CD4-positive, alpha-beta T cell treated with Interferon alpha-2 for 1 hour (primary cell): ENCODE results near the gene SDR9C7.
"Not testable (repeated sequence)": the region's sequence is repeated elsewhere in the genome, so short reads cannot be mapped to it uniquely, and the experiment has no call there.

ENCODE experiments used
- DNase-seq, 2 donors: peaks; one replicate each; pipeline ENCODE4 v3.0.0-alpha.2; 2020 to 2022

SDR9C7 gene

DNA sequence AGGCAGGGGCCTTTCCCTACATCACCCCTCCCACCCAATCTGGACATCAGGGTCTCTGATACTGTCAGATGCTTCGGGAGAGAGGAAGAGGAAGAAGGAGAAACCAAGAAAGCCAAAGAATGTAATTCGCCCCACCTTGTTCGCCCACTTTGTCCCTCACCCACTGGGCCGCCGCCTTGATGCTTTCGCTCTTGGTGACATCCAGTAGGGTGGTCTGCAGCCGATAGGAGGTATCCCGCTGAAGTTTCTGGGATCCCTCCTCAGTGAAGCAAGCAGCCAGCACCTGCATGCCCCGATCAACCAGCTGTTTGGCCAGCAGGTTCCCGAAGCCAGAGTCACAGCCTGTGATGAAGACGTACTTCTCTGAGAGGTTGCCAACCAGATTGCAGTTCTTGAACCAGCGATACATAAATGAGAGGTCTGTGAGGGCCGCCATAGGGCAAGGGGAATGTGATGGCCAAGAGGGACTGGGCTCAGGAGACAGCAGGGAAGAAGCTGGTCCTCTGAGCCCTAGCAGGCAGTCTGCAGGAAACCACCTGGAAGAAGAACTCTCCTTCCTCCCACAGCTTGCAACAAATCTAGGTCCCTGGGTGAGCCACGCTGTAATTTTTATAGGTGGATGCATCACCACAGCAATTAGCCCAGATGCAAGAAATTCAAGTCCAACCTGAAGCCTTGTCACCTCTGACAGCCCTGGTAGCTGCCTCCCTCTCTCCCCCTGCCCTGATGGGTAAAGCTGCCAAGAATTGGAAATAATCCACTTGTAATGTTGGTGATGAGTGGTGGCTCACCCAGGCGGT, at the start of gene SDR9C7:
SDR9C7 (minus strand) TSS at position 583 of the 800 bp plus-strand sequence; CDS start at position 436, 147 bp downstream.
- DNase-seq, result no peak

DNA sequence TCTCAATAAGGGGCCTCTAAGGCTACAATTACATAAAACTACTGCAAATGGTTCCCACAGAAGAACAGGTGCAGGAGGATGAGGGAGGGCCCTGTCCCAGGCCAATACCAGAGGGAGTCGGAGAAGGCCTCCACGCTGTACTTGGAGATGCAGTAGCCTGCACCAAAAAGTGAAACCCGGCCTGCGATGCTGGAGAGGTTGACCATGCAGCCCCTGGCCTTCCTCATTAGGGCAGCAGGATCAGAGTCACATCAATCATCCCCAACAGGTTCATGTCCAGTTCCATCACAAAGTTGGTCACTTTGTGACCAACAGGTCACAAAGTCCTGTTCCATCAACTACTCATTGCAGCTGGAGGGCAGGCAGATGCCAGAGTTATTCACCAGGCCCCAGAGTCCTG, 49.2 kb upstream of the SDR9C7 start:
- no peak for DNase-seq

DNA sequence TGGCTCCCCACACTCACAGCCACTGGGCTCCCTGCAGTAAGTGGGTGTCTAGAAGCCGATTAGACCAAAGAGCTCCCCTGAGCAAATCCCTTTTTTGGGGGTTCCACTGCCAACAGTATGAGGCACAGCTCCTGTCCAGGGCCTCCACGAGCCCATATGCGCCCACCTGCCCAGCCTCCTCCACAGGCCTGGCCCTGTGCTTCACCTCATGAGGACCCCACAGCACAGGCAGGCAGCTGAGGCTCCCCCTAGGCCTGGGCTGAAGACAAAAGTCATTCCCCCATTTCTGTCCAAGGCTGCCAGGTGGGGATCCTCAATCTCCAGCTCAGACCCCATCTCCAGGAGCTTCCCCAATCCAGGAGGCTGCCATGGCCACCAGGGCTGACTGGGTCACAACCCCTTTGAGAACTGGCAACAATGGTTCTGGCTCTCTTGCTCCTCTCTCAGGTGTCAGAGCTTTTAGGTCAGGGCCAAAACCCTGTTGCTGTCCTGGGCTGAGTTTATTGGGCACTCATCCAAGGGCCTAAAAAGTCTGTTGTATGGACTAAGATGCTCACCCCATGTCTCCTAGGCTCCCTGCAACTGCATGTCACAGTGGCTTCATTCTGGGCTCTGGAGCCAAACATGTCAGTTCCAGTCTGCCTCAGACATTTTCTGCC, 48.5 kb upstream of the SDR9C7 start:
- not testable (repeated sequence) for DNase-seq

DNA sequence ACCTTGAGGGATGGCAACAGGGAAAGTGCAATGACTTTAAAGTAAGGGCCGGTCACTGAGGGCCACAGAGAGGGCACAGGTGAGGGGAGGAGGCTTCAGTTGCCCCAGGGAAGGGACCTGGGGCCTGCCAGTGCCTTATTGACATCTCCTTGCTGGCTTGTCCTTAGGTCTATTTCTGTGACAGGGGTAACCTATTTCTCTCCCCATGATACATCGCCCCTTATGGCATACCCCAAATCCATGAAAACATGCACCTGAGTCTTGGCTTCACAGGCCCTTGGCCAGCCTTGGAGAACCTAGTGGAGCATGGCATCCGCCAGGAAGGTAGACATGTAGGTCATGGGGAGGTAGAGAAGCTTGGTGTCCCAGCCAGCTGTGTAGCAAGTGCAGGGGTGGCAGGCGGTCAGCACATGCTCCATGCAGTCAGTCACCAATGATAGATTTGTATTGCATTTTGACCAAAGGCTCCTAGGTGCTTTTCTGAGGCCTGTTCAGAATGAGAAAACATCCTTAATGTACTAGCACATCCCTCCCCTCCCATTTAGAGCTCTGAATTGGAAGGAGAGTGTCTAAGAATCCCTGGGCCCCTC, 46.8 kb upstream of the SDR9C7 start:
- no peak for DNase-seq

DNA sequence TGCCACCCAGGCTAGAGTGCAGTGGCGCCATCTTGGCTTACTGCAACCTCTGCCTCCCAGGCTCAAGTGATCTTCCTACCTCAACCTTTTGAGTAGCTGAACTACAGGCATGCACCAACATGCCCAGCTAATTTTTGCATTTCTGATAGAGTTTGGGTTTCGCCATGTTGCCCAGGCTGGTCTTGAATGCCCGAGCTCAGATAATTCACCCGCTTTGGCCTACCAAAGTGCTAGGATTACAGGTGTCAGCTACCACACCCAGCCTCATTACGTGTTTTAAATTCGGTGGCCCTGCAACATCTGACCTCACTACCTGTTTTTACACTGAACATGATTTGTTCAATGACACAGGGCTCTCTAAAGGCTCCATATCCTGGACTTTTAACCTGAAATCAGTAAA, 46.1 kb upstream of the SDR9C7 start:
- DNase-seq, result no peak

DNA sequence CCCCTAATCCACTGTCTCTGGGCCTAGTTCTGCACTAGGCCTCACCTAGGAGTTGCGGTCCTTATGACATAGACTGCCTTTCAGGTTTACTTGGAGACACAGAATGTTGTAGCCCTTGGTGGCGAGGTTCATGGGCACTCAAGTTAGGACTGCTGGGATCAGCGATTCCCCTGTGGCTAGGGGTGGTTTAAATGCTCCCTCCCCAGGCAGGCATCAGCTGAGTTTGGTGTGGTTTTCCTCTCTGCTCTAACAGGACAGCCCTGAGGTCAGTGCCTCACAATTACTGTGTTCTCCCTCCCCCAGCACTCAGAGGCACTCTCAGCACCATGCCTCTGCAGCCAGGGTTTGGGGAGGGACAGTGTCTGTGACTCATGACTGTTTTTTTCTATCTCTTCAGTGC, 45.4 kb upstream of the SDR9C7 start:
- no peak for DNase-seq

DNA sequence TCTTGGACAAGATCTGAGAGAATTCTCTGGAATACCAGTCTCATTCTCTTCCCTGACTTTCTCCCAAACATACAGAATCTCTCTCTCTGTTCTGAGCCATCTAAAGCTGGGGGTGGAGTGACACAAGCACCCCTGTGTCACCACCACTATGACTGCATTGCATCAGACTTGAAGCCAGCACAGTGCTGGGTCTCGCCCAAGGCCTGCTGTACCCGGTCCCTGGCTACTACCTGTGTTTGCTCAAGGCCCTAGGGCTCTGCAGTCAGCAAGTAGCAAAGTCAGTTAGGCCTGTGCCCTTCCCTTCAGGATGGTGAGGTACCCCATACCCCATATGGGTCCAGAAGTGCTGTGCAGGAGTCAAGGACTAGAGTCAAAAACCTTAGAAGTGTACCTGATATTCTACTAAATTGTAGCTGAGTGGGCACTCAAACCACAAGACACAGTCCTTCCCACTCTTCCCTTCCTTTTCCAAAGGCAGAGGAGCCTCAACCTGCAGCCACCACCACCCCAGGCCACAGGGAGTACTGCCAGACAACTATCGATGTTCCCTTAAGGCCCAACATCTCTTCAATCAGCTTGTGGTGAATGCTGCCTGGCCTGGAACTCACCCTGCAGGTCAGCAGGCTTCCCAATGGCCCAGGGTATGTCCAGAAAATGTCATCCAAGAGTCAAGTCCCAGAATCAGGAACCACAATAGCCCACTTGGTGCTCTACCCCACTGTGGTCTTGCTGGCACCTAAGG, 44.4 kb upstream of the SDR9C7 start:
- no peak for DNase-seq

DNA sequence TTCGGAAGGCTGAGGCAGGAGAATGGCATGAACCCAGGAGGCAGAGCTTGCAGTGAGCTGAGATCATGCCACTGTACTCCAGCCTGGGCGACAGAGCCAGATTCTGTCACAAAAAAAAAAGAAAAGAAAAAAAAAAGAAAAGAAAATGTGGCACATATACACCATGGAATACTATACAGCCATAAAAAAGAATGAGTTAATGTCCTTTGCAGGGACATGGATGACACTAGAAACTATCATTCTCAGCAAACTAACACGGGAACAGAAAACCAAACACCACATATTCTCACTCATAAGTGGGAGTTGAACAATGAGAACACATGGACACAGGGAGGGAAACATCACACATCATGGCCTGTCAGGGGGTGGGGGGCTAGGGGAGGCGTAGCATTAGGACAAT, 43.2 kb upstream of the SDR9C7 start:
- not testable (repeated sequence) for DNase-seq

DNA sequence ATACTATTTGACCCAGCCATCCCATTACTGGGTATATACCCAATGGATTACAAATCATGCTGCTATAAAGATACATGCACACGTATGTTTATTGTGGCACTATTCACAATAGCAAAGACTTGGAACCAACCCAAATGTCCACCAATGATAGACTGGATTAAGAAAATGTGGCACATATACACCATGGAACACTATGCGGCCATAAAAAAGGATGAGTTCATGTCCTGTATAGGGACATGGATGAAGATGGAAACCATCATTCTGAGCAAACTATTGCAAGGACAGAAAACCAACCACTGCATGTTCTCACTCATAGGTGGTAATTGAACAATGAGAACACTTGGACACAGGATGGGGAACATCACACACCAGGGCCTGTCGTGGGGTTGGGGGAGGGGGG, 40.0 kb upstream of the SDR9C7 start:
- not testable (repeated sequence) for DNase-seq

DNA sequence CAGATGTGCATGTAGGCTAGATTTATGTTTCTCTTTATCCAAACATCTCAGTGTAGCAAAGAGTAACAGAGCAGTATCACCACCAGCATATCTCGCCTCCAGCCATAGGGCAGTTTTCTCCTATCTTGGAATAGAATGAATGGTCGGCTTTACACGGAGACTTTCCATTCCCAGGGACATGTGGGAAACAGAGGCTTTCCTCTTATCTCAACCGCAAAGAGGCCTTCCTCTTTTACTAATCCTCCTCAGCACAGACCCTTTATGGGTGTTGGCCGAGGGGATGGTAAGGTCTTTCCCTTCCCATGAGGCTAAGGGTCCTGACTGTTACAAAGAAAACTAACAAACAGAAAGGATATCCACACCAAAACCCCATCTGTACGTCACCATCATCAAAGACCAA, 34.7 kb upstream of the SDR9C7 start:
- not testable (repeated sequence) for DNase-seq

DNA sequence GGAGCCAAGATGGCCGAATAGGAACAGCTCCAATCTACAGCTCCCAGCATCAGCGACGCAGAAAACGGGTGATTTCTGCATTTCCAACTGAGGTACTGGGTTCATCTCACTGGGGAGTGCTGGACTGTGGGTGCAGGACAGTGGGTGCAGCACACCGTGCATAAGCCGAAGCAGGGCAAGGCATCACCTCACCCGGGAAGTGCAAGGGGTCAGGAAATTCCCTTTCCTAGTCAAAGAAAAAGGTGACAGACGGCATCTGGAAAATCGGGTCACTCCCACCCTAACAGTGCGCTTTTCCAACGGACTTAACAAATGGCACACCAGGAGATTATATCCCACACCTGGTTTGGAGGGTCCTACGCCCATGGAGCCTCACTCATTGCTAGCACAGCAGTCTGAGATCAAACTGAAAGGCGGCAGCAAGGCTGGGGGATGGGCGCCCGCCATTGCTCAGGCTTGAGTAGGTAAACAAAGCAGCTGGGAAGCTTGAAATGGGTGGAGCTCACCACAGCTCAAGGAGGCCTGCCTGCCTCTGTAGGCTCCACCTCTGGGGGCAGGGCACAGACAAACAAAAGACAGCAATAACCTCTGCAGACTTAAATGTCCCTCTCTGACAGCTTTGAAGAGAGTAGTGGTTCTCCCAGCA, 31.9 kb upstream of the SDR9C7 start:
- DNase-seq, result not testable (repeated sequence)

DNA sequence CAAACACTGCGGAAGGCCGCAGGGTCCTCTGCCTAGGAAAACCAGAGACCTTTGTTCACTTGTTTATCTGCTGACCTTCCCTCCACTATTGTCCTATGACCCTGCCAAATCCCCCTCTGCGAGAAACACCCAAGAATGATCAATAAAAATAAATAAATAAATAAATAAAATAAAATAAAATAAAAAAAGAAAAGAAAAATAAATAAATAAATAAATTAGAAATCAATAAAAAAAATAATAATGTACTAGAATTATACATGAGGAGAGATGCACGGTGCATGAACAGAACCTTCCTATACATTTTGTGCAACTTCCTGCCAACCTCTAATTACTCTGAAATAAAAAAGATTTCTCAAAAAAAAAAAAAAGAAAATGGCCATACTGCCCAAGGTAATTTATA, 30.9 kb upstream of the SDR9C7 start:
- not testable (repeated sequence) for DNase-seq

DNA sequence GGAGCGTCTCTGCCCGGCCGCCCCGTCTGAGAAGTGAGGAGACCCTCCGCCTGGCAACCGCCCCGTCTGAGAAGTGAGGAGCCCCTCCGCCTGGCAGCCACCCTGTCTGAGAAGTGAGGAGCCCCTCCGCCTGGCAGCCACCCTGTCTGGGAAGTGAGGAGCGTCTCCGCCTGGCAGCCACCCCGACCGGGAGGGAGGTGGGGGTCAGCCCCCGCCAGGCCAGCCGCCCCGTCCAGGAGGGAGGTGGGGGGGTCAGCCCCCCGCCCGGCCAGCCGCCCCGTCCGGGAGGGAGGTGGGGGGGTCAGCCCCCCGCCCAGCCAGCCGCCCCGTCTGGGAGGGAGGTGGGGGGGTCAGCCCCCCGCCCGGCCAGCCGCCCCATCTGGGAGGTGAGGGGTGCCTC, 29.3 kb upstream of the SDR9C7 start:
- DNase-seq, result not testable (repeated sequence)

DNA sequence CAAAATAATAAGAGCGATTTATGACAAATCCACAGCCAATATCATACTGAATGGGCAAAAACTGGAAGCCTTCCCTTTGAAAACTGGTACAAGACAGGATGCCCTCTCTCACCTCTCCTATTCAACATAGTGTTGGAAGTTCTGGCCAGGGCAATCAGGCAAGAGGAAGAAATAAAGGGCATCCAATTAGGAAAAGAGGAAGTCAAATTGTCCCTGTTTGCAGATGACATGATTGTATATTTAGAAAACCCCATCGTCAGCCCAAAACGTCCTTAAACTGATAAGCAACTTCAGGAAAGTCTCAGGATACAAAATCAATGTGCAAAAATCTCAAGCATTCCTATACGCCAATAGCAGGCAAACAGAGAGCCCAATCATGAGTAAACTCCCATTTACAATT, 28.0 kb upstream of the SDR9C7 start:
- DNase-seq, result not testable (repeated sequence)

DNA sequence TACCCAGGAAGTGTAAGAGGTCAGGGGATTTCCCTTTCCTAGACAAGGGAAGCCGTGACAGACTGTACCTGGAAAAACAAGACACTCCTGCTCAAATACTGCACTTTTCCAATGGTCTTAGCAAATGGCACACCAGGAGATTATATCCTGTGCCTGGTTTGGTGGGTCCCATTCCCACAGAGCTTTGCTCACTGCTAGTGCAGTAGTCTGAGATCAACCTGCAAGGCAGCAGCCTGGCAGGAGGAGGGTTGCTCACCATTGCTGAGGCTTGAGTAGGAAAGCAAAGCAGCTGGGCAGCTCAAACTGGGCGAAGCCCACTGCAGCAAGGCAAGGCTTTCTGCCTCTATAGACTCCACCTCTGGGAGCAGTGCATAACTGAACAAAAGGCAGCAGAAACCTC, 24.2 kb upstream of the SDR9C7 start:
- DNase-seq, result no peak

DNA sequence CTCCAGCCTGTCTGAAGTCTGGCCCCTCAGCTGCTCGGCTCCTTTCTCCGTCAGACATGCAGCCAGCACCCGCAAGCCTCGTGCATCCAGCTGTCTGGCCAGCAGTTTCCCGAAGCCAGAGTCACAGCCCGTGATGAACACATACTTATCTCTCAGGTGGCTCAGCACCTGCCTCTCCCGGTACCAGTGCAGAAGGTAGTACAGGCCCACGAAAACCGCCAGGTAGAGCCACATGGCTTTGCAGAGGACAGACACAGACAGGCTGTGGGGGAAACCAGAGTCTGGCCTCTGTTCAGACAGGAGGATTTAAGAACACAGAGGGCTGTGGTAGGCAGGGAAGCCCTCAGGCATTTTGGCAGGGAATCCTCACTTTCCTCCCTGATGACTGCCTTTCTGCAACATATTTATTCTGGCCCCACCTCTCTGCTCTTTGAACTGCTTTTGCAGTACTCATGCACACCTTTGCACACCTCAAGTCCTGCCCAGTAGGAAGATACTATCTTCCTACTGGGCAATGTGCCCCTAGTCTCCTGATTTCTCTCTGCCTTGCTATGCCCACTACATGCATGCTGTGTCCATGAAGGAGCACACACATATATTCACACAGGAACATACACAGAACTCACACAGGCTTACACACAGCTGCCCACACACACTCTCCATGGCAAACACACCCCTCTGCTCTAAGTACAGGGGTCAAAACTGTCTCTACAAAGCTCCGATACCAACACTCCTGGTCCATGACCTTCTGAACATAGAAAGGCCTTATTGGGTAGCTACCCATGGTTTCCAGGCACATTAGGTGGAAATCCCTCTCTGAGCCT, 23.2 kb upstream of the SDR9C7 start, which contains the start of gene RDH16:
RDH16 (minus strand) TSS at position 380 of the 824 bp plus-strand sequence; CDS start at position 234, 146 bp downstream.
- no peak for DNase-seq

DNA sequence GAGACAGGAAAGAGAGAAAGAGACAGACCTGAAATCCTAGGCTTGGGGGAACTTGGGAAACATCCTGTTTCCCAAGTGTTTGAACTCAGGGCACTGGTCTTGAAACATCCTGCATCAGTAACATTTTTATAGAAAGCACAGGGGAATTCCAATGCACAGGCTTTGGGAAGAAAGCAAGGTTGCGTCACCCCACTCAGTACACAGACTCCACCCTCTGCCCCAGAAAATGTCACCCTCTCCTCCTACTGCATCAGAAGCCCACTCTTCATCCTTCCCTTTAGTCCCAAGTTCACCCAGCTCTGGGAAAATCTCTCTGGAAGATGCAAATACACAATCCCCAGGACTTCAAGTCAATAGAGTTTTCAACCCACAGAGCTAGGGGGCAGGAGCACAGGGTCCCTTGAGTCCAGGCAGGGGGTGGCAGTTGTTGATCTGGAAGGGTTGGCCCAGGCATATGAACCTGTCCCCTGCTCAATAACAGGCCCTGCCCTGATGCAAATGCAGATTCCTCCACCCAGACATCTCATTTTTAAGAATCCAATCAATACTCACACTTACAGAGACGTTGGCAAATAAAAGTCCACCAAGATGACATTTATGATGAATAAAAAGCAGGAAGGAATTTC, 21.5 kb upstream of the SDR9C7 start:
- DNase-seq, result no peak

DNA sequence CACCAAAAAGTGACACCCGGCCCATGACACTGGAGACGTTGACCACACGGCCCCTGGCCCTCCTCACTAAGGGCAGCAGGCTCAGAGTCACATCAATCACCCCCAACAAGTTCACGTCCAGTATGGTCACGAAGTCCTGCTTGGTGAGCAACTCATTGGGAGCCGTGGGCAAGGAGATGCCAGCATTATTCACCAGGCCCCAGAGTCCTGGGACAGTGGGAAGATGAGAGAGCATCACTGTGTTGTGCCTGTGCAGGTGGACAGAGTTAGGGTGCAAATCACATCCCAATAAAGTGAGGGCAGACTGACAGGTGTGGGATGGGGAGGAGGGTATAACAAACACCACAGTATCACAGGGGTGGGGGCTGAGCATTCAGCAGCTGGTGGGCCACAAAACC, 20.7 kb upstream of the SDR9C7 start:
- DNase-seq, result no peak

DNA sequence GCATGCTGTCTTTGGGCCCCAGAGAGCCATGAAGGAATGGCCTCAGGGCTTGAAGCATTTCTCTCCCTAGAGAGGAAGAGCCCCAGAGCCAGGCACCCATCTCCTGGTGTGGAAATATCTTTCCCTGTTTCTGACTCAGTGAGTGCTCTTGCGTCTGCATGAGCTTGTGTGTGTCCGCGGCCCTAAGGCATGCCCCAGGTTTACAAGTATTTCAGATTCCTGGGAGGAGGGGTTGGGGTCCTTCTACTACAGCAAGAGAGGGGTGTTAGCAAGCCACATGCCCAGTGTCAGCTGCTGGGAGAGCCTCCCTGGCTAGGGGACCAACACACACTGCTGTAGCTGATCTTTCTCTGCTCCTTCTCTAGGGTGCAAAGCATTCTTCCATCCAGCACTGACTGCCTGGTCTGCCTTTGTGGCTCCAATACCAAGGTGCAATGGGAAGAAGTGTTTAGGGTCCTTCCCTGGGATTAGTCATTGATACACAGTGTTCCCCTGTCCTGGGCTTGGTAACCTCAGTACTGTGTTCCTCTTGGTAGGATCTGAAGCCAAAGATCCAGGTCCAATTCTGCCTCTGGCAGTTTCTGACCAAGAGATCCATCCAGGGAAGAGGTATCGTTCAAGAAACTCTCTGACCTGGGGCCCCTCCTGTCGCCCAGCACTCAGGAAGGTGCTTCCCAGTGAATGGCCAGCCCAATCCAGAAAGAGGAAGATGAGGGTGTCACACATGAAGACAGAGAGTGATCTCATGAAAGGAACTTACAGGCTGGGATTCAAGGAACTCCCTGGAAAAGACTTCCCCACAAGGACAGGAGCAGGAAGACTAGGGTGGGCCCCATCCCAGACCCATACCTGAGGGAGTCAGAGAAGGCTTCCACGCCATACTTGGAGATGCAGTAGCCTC, 20.1 kb upstream of the SDR9C7 start:
- DNase-seq, result no peak

DNA sequence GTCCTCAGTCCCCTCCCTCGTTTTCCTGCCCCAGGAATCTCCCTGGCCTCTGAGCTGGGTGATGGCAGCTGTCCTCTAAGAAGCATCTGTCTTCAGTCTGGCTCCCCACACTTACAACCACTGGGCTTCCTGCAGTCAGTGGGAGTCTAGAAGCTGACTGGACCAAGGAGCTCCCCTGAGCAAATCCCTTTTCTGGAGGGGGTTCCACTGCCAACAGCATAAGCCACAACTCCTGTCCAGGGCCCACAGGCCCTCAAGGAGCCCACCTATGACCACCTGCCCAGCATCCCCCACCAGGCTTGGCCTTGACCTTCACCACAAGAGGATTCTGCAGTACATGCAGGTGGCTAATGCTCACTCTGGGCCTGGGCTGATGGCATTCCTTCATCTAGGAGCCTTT, 19.1 kb upstream of the SDR9C7 start:
- no peak for DNase-seq
